Activated CD4-positive, CD25-positive, alpha-beta regulatory T cell treated with anti-CD3 and anti-CD28 coated beads, Interleukin-2, amount 50 U/mL, for 24 hours (primary cell): ENCODE measurements around the gene EFHD1.
A peak's percentile ranks its signal among the peaks of the same experiment; 100 is the strongest.
"Not testable (repeated sequence)": the region's sequence is repeated elsewhere in the genome, so short reads cannot be mapped to it uniquely, and the experiment has no call there.

Source experiments
- ATAC-seq, 2 donors: fragments of 150-1000 bp; cut with Tn5 transposase; one replicate each; pipeline ENCODE4 v1.10.0; 2021; ENCODE audit warnings: mild to moderate bottlenecking in 1 of 2, moderate library complexity in 1 of 2

Gene EFHD1

DNA sequence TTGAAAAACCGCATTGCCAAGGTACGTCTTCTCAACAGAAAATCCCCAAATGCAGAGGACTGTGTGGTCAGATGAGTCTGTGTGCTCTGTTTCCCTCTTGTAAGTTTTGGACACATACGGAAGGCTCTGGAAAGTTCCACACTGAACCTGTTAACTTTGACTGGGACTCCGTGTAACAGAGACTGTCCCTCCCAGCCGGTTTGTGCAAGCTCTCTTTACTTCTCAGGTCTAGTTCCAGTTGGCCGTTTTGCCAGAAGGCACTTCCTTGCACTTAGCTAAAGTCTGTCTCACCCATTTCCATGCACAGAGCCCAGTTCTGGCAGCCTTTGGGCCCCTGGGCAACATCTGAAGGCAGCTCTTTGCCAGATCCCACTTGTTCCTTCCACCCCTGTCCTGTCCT, 22.0 kb downstream of the EFHD1 start:
- no peak for ATAC-seq

- ATAC-seq = no peak
Observed at GRCh38 chr2:232658217-232658785, 24.9 kb downstream of the EFHD1 start.

GRCh38 chr2:232659359-232659758, 26.0 kb downstream of the EFHD1 start:
- no peak for ATAC-seq

GRCh38 chr2:232662486-232663260, 29.3 kb downstream of the EFHD1 start:
- ATAC-seq = no peak

- ATAC-seq = no peak
Observed at GRCh38 chr2:232666051-232666805, 32.8 kb downstream of the EFHD1 start.

GRCh38 chr2:232667989-232668583, 34.7 kb downstream of the EFHD1 start:
- ATAC-seq = no peak

GRCh38 chr2:232668805-232669444, 35.5 kb downstream of the EFHD1 start:
- ATAC-seq = no peak

GRCh38 chr2:232672588-232672987, 39.2 kb downstream of the EFHD1 start:
- ATAC-seq = no peak

DNA sequence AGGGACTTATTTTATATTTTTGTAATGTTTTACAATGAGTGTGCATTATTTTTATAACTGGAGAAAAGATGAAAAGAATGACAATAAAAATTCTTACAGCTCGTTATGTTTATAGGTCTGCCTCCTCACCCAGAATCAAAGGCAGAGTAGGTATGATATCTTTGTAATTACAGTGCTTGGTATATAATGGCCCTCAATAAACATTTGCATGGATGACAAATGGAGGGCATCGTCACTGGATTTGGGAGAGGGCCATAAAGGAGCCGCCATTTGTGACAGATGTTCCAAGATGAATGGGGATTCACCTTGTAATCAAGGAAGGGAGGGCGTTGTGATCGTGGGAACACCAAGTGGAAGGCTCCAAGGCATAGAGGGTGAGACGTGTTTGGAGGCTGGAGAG, 41.1 kb downstream of the EFHD1 start:
- no peak for ATAC-seq

DNA sequence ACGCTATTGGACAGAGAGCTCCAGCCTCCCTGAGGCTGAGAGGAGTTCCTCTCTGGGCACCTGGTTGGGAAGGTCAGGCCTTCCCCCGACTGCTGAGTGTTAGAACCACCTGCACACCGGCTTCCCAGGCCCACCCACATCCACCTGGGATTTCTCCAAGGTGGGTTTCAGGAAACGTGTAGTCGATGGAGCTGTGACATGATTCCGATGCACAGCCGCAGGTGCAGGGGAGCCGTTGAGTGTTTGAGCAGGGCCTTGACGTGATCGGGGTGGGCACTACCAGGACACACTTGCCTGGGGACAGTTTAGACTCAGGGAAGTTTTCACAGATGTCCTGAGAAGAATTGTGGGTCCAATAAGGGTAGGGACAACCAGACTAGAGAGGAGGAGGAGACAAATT, 42.0 kb downstream of the EFHD1 start:
- ATAC-seq = no peak

- ATAC-seq = no peak
Observed at GRCh38 chr2:232680006-232680405, 46.6 kb downstream of the EFHD1 start.

DNA sequence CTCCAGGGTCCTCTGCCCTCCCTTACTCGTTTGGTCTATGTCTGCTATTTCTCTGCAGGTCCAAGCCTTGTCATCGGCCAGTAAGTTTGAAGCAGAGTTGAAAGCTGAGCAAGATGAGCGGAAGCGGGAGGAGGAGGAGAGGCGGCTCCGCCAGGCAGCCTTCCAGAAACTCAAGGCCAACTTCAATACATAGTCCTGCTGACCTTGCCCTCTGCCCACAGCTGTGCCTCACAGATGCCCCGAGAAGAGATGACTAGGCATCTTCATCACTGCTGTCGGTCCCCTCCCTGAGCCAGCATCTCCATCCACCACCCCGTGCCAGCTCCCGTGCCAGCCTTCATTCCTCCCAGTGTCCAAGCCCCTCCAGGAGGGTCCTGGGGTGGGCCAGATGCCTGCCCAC, 48.1 kb downstream of the EFHD1 start:
- ATAC-seq = no peak

DNA sequence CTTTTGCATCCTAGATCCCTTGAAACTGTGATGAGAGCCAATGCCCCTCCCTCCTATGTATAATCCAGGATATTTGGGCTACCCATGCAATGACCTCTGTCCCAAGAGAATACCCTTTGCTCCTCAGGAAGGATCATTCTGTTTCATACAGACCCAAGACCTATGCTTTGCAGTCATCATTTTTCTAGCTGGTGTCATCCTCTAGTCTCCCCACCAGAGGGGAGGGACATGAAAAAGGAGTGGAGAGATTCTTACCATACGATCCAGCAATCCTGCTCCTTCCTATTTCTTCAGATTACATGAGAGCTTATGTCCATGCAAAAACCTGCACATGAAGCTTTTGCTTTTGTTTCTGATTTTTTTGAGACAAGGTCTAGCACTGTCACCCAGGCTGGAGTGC, 50.0 kb downstream of the EFHD1 start:
- no peak for ATAC-seq

DNA sequence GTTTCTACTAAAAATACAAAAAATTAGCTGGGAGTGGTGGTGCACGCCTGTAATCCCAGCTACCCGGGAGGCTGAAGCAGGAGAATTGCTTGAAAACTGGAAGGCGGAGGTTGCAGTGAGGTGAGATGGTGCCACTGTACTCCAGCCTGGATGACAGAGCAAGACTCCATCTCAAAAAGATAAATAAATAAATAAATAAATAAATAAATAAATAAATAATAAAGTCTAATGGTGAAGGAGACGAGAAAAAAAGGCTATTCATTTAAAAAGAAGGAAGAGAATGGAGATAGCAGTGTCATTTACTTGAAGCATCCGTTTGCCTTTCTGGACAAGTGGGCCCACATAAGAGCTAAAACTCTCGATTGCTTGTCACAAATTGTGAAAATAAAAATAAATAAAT, 52.0 kb downstream of the EFHD1 start:
- ATAC-seq = not testable (repeated sequence)

GRCh38 chr2:232687382-232688160, 54.2 kb downstream of the EFHD1 start:
- peak in 1 of 2 donors; percentile 38 for ATAC-seq

- ATAC-seq = no peak
Observed at GRCh38 chr2:232688201-232688600, 54.8 kb downstream of the EFHD1 start.

GRCh38 chr2:232689152-232689910, 55.9 kb downstream of the EFHD1 start:
- no peak for ATAC-seq

DNA sequence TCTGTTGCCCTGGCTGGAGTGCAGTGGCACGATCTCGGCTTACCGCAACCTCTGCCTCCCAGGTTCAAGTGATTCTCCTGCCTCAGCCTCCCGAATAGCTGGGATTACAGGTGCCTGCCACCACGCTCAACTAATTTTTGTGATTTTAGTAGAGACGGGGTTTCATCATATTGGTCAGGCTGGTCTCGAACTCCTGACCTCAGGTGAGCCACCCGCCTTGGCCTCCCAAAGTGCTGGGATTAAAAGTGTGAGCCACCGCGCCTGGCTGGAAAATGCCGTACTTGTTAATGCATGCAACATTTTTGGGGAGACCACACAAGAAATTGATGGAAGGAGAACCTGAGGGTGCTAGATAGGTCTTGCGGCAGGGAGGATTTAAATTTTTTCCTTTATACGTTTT, 57.7 kb downstream of the EFHD1 start:
- ATAC-seq = not testable (repeated sequence)

DNA sequence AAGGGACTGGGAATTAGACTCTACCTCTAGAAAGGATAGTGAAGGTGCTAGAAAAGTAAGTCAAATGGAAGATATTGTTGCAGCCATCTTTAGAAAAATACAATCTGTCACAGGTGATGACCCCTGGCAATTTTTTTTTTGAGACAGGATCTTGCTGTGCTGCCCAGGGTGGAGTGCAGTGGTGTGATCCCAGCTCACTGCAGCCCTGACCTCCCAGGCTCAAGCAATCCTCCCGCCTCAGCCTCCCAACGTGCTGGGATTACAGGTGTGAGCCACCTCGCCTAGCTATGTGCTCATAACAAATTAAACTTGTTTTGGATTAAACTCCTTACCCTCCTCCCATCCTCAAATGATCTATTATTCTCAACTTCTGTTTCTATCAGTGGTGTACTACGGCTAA, 59.9 kb downstream of the EFHD1 start:
- no peak for ATAC-seq

- ATAC-seq = no peak
Observed at GRCh38 chr2:232696609-232697058, 63.2 kb downstream of the EFHD1 start.
